Amygdala (tissue), 56 donors: ENCODE data around the gene NHS.
"Not testable (repeated sequence)": the region's sequence is repeated elsewhere in the genome, so short reads cannot be mapped to it uniquely, and the experiment has no call there.

Experiments
- DNase-seq, 56 donors: peaks; one replicate each; lab custom pipeline; 2025; lab: John Stamatoyannopoulos, UW

The NHS gene

DNA sequence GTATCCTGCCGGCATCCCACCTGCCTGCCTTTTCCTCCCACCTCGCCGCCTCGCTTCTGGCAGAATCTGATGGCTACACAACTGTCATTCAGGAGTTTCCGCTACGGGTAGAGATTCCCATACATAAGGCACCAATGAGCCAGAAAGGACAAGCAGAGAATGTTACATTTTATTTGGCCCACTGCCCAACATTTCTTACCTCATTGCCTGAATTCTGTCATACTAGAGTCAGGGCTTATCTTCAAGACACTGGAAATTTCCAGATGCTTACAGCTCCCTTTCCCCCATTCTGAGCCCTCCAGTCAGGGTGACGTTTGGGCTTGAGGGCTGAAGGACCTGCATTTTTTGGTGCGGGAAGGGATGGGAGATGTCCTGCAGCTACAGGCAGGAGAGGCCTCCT, 113.0 kb downstream of the NHS start:
- DNase-seq, result no peak

DNA sequence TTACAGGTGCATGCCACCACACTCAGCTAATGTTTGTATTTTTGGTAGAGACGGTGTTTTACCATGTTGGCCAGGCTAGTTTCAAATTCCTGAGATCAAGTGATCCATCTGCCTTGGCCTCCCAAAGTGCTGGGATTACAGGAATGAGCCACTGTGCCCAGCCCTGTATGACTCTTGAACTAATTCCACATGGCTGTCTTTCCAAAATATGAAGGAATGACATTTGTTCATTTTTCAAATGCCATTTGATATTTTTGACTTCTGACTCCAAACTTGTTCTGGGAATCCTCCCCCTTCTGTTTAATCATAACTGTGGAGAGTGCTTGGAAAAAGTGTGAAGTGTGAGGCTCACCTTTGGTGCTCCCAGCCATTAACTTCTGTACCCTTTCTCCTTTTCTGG, 119.2 kb downstream of the NHS start:
- DNase-seq, result no peak

DNA sequence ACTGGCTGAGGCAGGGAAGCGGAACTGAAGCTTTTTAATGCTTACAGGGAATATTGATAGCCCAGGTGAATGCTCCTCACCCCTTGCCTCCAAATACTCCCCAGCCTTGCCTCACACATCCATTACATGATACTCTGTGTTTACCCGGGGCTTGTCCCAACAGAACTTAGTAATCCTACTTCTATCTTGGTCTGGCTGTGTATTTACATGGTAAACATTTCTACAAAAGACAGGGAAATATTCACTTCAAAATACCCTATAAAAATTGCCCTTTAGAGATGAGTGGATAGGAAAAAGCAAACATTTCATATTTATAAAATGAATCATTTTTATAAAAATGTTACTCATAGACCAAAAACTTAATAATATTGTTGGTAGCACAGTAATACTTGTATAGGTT, 120.1 kb downstream of the NHS start:
- DNase-seq, result no peak

DNA sequence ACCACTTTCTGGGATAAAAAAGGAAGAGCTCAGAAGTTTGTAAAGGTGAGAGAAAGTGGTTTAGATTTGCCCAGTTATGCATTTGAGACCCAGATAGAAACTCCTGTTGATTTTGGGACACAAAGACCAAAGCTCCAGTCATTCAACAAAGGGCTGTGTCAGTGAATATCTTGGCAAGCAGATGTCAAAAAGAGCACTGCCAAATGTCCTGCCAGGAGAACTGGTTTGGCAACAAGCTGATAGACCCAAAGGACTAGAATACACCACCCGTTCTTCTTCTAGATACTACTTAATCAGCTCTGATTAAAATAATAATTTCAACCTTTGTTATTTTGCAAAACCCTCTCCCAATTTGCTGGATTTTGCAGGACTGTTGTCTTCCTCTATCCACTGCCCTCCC, 121.4 kb downstream of the NHS start:
- no peak for DNase-seq

DNA sequence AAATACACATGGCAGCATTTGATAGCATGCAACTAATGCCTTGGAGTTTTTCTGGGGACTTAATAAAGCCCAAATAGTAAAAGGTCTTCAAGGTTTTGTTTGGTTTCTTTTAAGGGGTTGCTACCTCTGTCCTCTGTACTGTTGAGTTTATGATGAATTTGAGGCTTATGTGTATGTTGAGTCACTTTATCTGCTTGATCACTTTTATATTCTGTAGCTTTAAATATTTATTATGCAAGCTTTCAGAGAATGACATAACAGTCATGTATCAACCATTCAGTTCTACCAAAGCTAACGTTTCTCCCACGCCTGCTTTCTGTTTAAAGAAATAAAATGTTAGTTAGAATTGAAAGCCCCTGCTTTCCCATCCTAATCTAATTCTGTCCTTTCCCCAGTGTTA, 122.2 kb downstream of the NHS start:
- no peak for DNase-seq

DNA sequence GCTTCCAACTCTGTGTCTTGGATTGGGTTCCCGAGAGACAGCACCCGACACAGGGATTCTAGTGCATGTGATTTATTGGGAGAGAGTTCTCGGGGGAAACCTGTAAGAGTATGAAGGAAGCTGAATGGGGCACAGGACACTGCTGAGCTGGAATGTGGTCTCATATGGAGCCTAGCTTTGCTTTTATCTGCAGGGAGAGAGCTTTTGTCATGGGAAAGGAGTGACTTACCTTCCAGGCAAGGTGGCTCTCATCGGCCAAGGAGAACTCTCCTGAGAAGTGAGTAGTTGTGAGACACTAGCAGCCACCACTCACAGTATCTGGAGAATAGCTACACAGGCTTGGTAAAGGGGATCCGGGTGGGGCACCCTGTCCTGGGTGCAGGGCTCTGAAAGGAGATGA, 124.5 kb downstream of the NHS start:
- no peak for DNase-seq

DNA sequence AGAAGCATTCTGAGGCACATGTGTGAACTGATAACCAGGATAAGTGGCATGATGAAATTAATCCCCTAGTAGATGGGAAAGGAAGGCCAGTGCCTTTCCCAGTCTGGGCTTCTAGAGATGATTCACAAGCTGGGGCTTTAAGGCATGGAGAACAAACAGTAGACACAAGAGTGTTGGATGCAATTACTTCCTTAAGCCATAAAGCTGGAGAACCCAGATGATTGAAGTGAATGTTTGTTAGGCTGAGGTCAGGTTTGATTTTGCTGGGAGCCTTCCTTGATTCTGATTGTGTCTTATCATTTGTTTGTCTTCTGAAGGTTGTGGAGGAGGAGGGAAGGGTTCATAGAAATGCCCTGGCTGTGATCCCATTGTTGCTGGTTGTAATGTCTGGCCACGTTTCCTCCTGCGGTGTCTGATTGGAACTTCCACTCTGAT, 125.2 kb downstream of the NHS start:
- no peak for DNase-seq

DNA sequence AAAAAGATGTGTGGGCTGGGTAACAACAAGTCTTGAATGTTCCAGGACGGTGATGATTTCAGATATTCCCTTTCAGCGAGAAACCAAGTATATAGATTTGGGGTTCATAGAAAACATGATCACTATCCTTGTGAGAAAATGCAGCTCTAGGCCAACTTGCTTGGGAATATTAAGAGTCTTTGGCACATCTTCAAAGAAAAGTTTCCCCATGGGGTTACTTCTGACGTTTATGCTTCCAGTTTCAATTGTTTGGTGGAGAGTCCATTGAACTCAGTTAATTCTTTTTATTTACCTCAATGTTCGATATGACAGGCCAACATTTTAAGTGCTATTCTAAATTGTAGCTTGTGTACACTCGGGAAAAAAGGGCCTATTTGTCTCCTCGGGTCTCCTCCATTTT, 126.7 kb downstream of the NHS start:
- DNase-seq, result no peak

DNA sequence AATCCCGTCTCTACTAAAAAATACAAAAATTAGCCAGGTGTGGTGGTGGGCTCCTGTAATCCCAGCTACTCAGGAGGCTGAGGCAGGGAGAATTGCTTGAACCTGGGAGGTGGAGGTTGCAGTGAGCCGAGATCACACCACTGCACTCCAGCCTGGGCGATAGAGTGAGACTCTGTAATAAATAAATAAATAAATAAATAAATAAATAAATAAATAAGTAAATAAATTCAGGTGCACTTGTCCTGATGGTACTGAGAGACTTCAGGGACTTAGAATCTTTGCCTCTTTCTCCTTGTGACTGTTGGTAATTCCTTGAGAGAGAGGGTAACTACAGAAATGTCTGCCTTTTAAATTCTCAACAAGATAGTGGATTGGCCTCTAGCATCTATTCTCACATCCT, 131.4 kb downstream of the NHS start:
- DNase-seq, result not testable (repeated sequence)

DNA sequence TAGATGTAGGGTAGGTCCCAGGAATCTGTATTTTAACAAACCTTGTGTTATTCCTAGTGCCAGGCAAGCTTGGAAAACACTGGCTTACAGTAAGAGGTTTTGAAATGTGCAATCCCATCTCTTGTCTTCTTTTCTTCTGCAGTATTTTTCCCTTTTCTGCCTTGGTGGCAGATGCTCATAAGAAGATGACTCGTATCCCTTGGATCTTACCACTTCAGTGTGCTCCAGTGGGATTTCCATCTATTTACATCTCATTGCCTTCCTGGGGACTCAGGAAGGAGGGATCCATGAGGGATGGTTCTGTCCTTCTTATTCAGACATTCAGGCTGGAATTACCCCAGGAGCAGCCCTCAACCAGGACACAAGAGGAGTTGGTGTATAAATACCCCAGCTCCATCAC, 136.6 kb downstream of the NHS start:
- DNase-seq, result no peak

DNA sequence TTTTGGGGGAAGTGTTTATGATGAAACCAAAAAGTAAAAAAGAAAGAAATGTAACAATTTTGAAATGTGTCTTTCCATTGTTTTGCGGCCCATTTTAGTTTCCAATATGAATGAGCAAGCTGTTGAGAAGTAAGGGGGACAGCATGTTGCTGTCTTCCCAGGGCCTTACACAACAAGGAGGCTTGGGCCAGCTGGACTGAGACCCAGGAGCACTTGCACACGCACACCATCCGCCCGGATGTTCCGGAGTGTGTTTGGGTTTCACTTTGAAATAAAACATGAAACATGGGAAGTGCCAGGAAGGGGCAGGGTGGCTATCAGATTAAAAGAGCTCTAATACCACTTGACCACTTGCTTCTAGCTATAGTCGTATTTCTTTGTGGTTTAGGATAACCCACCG, 144.4 kb downstream of the NHS start:
- DNase-seq, result no peak

DNA sequence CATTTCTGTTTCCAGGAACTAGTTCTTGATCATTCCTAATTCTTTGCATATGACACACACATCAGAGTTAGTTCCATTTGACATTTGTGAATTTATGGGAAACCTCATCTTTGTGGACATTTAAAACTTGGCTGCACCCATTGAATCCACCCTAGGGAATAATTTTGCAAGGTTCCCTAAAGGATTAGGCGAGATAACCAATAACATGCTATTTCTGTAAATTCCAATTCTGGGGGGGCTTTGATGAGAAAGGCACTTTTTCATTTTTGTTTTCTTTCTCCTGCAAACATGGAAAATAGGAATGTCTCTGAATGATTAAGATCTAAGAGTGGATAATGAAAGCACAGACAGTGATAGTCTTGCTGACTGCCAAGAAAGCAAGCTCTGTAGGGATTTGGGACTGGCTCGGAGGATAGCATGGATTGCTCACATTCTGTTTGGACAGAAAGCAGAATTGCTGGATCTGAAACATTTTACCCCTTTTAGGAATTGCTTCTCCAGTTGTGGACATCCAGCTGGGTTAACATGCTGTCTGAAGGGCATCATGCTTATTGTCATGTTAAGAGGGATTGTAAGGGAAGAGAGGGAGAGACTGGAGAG, 145.1 kb downstream of the NHS start:
- no peak for DNase-seq

DNA sequence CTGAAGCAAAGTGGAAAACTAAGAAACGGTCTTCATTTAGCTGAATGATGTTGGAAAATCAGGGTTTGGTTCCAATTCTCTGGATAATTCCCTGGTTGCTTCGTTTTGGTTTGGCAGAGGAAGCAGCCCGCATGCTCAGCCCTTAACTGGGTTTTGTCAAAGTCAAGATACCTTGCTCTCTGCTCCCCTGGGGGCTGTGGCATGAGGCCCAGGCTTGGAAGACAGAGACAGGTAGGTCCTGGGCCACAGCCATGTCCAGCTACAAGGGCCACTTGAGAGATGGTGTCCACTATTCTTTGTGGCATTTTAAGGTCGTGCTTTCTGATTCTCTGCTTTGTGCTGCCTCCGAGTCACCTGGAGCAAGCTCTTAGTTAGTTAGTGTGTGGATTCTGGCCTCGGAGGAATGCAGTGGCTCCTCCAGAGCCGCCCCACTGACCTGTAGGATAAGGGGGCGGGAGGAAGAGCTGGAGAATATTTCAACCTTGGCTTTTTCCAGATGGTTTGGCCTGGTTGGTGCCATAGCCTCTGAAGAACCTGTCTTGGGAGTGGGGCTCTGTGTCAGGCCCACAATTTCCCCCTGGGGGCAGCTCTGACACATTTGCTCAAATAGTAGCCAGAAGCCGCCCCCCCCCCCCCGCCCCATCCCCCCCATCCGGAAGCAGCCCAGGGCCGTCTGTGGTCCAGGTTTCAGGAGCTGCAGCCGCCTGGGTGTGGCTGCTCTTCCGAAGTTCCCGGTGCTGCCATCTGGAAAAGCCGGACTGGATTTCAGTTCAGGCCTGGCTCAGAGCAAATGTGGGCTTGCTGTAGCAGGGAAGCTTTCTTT, 147.1 kb downstream of the NHS start:
- DNase-seq, result no peak

DNA sequence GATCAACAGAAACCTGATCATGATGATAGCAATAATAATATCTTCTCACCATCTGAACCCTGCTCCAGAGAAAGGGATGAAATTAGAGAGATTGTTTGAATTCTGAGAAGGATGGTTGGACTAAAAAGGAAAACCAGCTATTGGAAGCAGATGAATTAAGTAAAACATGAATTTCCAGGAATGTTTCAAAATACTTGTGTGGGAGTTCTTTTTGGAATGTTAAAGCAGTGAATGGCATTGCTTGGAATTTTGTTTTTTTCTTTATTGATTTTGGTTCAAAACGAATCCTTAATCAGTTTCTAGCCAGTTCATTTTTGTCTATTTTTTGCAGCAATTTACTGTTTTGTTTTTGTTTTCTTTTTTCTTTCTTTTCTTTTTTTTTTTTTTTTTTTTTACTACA, 150.3 kb downstream of the NHS start:
- DNase-seq, result no peak

DNA sequence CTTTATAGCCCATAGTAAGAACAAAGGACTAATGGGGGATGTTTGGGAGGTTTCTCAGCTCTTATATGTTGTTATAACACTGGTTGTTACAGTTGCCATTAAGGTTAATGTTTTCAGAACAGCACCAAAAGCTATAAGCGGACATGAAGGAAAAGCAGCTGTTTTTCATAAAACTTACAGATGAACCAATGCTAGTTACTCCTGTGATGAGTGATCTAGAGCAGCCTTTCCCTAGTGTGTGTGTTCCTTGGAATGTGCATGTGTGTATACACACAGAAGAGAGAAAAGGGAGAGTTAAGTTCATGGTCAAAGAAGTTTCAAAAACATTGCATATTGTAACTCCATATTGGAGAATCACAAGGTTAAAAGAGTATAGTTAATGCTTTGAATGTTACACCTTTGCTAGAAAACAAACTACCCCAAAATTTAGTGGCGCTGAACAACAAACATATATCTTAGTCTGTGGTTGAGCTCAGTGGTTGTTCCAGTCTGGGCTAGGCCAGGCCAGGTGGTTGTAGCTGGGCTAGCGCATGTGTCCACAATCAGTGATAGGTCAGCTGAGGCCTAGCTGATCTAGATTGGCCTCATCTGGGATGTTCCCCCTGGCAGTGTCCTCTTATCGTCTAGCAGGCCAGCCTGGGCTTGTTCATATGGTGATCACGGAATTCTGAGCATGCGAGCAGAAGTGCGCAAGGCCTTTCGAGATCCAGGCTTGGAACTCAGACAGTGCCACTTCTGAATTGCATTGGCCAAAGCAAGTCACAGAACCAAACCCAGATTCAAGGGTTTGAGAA, 151.0 kb downstream of the NHS start:
- no peak for DNase-seq

DNA sequence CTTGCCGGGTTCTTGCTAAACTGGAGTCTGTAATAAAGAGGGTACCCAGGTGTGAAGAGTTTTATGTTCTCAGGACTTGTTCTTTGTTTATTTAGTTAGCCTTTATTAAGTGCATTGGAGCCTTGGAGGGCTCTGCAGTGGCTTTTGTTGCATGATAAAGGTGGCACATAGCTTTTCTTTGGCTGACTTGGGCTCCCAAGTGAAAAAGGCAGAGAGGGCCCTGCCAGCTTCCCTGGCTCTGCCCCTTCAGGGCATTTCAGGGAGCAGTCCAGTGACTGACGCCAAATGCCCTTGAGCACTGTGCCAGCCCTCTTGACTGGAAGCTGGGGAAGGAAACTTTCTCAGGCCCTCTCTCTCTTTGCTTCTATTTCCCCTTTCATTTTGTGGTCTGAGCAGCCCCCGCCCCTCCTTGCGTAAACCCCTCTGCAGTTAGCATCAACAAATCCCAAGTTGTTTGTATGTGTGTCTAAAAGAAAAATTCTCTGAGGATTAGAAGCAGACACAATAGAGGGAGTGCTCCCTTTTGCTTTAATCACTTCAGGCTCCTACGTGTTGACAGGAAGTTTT, 152.2 kb downstream of the NHS start:
- DNase-seq, result peak in 14 of 56 donors; percentile 0 to 27 (median 5)

DNA sequence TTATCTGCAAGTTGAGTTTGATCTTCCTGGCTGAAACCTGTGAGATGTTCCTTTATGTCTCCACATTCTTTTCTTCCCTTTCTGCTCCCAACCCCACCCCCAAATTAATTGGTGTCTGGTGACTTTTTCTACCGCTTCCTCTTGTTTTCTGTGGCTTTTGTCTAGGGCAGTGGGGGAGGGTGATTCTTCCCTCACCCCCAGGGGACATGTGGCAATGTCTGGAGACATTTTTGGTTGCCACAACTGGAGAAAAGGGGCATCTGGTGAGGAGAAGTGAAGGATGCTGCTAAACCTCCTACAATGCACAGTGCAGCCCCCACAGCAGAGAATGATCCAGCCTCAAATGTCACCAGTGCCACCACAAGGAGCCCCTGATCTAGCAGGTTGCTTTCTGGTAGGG, 152.9 kb downstream of the NHS start:
- DNase-seq, result no peak

DNA sequence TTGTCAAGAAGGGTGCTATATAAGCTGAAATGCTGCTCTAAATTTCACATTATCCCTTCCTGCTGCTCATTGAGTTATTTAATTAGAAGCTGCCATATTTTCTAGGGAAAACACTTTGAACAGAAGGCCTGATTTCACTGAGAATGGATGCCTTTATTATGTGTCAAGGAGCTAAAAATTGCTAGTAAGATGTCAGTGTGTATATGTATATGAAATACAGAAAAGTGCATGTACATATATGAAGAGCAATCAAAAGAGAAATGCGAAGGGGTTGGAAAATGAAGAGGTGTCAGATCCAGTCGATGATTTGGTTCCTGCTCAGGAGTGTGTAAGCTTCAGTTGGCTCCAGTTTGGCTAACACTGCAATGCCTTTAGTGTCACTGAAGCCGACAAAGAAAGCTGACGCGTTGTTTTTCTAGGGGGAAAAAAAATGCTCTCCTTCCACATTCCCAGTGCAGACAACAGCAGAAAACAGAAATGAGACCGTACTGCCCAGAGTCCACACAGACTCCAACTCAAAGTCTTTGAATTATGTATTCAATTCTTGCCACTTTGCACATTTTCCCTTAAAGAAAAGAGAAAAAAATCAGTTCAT, 154.2 kb downstream of the NHS start:
- peak in 1 of 56 donors; percentile 8 for DNase-seq

DNA sequence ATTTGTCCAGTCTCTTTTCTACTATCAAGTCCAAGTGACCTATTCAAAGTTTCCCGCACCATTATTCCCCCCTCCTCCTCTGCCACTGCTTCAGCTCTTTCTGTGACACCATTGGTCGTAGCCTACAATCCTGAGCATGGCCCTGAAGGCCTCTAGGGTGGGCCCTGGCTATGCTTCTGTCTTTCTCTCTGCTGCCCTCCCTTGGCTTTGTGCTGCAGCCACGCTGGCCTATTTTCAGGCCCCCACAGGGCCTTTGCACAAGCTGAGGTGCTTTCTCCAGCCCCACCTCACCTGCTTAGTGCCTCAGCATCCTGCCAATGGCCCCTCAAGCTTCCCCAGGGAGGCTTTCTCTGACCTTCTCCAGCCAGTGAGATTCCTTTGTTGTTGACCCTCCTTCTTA, 156.5 kb downstream of the NHS start:
- no peak for DNase-seq

DNA sequence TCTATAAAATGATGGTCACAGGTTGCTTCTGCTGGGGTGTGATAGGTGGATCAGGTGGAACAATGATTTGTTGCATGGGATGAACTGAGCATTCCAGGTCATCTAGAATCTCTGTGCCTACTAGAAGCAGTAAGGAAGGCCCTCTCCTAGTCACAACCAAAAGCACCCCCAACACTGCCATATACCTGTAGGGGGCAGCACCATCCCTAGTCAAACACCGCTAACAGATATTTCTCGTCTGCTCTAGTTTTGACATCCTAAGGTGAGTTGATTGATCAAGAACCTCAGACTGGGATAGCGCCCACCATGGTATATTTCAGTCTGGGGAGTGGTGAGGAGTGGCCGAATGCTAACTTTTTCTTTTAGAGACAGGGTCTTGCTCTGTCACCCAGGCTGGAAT, 160.2 kb downstream of the NHS start:
- no peak for DNase-seq

DNA sequence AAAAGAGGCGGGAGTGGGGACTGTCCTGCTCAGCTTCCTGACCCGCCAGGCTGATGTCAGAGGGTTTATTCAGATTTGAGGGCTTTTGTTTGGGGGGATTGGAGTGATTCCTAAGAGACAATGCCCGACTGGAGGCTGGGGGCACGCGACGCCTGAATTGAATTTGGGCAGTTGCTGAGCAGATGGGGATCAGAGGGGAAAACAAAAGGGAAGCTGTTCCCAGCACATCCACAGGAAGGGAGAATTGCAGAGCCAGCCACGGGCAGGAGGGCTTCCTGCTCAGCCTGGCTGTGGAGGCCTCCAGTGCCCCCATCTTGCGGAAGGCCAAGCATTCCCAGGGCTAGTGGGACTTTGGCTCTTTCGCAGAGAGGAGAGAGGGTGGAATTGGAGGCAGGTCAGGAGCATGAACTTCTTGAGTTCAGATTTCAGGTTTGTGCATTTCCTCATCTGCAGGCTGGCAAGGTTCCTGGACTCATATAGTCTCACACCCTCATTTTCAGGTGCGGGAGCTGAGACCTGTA, 162.8 kb downstream of the NHS start:
- DNase-seq, result no peak
